Naive thymus-derived CD4-positive, alpha-beta T cell (primary cell): ENCODE measurements around the gene POFUT2. TPM values are rescaled to one million over a fixed set of nuclear protein-coding genes. Genes with fewer than 3 reads are reported as not detected.
"Not testable (repeated sequence)": the region's sequence is repeated elsewhere in the genome, so short reads cannot be mapped to it uniquely, and the experiment has no call there.

Source experiments
- ATAC-seq: fragments of 150-1000 bp; cut with Tn5 transposase; 2 replicates; pipeline ENCODE4 v1.10.0; 2021; ENCODE audit warnings: mild to moderate bottlenecking, moderate library complexity
- CTCF ChIA-PET: fragments of 350-600 bp; sonication (Branson Sonifier 250); formaldehyde crosslinking; loops from one replicate; lab custom pipeline; 2021; ENCODE audit warnings: antibody characterized with exemption; lab: Charles Lee
- POLR2A ChIA-PET: fragments of 350-600 bp; sonication (Branson Sonifier 250); formaldehyde crosslinking; loops from one replicate; lab custom pipeline; 2021; ENCODE audit warnings: antibody characterized with exemption, inconsistent platforms; lab: Charles Lee
- DNase-seq, 9 donors: peaks; one replicate each; pipeline versions ENCODE4 v3.0.0 to v3.0.0-alpha.2; 2020 to 2022; ENCODE audit warnings: mixed read lengths in 1 of 9
- H3K27ac ChIP-seq: one replicate; pipeline ENCODE4 v1.7.0; 2013; ENCODE audit warnings: mild to moderate bottlenecking, low read depth, low read length, moderate library complexity
- H3K27me3 ChIP-seq, 2 donors: one replicate each; pipeline ENCODE4 v1.7.0; 2013; ENCODE audit warnings: low read length in 2 of 2, mild to moderate bottlenecking in 2 of 2, moderate library complexity in 2 of 2; ENCODE audit not compliant: control insufficient read depth in 2 of 2, insufficient read depth in 2 of 2
- H3K36me3 ChIP-seq, 3 experiments: 1 replicate in 2 of 3; 2 replicates in 1 of 3; pipeline ENCODE4 v1.7.0; 2013; ENCODE audit warnings: low read length in 3 of 3, mild to moderate bottlenecking in 3 of 3, moderate library complexity in 1 of 3; ENCODE audit not compliant: insufficient read depth in 3 of 3, control insufficient read depth in 2 of 3
- H3K4me1 ChIP-seq, 2 donors: one replicate each; pipeline ENCODE4 v1.7.0; 2013; ENCODE audit warnings: low read length in 2 of 2, mild to moderate bottlenecking in 2 of 2, moderate library complexity in 1 of 2; ENCODE audit not compliant: control insufficient read depth in 2 of 2, insufficient read depth in 2 of 2
- H3K4me3 ChIP-seq: 2 replicates; pipeline ENCODE4 v1.7.0; 2013; ENCODE audit warnings: mild to moderate bottlenecking, low read length
- H3K9me3 ChIP-seq, 3 experiments: 1 replicate in 2 of 3; 2 replicates in 1 of 3; pipeline ENCODE4 v1.7.0; 2013; ENCODE audit warnings: low read length in 3 of 3; ENCODE audit not compliant: control insufficient read depth in 2 of 3
- H3K27ac Mint-ChIP-seq, 9 donors: one replicate each; pipeline ENCODE4 v1.8.0; 2020 to 2022; ENCODE audit warnings: mixed read lengths in 9 of 9, mild to moderate bottlenecking in 8 of 9, moderate library complexity in 5 of 9, inconsistent platforms in 2 of 9
- H3K27me3 Mint-ChIP-seq, 5 donors: one replicate each; pipeline ENCODE4 v1.8.0; 2021 to 2022; ENCODE audit warnings: mixed read lengths in 5 of 5, mild to moderate bottlenecking in 1 of 5
- H3K36me3 Mint-ChIP-seq, 5 donors: one replicate each; pipeline ENCODE4 v1.8.0; 2020 to 2022; ENCODE audit warnings: mixed read lengths in 5 of 5, mild to moderate bottlenecking in 3 of 5, inconsistent platforms in 1 of 5
- H3K4me1 Mint-ChIP-seq, 7 donors: one replicate each; pipeline ENCODE4 v1.8.0; 2020 to 2022; ENCODE audit warnings: mixed read lengths in 7 of 7, mild to moderate bottlenecking in 3 of 7, inconsistent platforms in 1 of 7
- H3K4me3 Mint-ChIP-seq, 10 donors: one replicate each; pipeline ENCODE4 v1.8.0; 2020 to 2022; ENCODE audit warnings: mild to moderate bottlenecking in 10 of 10, mixed read lengths in 10 of 10, moderate library complexity in 6 of 10, inconsistent platforms in 2 of 10
- H3K9me3 Mint-ChIP-seq, 11 donors: one replicate each; pipeline ENCODE4 v1.8.0; 2020 to 2022; ENCODE audit warnings: mixed read lengths in 11 of 11, mild to moderate bottlenecking in 4 of 11, inconsistent platforms in 1 of 11, moderate library complexity in 1 of 11
- intact Hi-C, 2 donors: fragments of 100-400 bp; cut with micrococcal nuclease; formaldehyde crosslinking; loops; one replicate each; pipeline ENCODE4 v1.15.1; 2023
- polyA plus RNA-seq, 2 donors: library from polyadenylated mRNA; unstranded; fragments of 300-500 nt; fragmentation: Illumina TruSeq; gene quantifications; one replicate each; pipeline ENCODE4 v1.2.3, GENCODE V29; 2021
- total RNA-seq, 6 experiments: library from RNA in 5 of 6; stranded (reverse) in 5 of 6; gene quantifications; 1 replicate in 5 of 6; 2 replicates in 1 of 6; pipeline ENCODE4 v1.2.3 and lab custom pipeline; 2021 to 2026

The POFUT2 gene
- total and polyA plus RNA-seq, 7 experiments from 2014 or later = 3.8 to 53.3 (median 45.3) TPM

- intact Hi-C loops = no loop called here
- POLR2A ChIA-PET = no interaction called here
- DNase-seq = no peak
Measured at GRCh38 chr21:45310459-45310858, 22.8 kb upstream of the POFUT2 start.

GRCh38 chr21:45309987-45310381 lies 22.3 kb upstream of the POFUT2 start:
- no peak overlapping the region for H3K4me3 Mint-ChIP-seq
- no peaks in the 10 kb centered on the region for H3K9me3 ChIP-seq
- peaks cover 0 to 22% (median 8%) of the 10 kb centered on the region in 7 donors for H3K4me1 Mint-ChIP-seq
- no peaks in the 10 kb centered on the region for H3K36me3 ChIP-seq
- H3K27me3 Mint-ChIP-seq = peaks cover 0 to 17% (median 0%) of the 10 kb centered on the region in 5 donors
- no peak overlapping the region for H3K27ac ChIP-seq
- ATAC-seq (no peak), DNase-seq (no peak)
- ChIA-PET POLR2A (no interaction called here), CTCF (no interaction called here)
- H3K27ac Mint-ChIP-seq = peak overlapping the region in 3 of 9 donors; percentile 17 to 65 (median 36)
- no peaks in the 10 kb centered on the region for H3K27me3 ChIP-seq
- no peak overlapping the region for H3K4me3 ChIP-seq
- H3K9me3 Mint-ChIP-seq = peaks cover 0 to 11% (median 0%) of the 10 kb centered on the region in 11 donors
- H3K36me3 Mint-ChIP-seq = peaks cover 0 to 9% (median 8%) of the 10 kb centered on the region in 5 donors
- intact Hi-C loops = loop anchor here in 1 of 2 donors (1.0 kb wide), 1 partner anchor 129 kb away; no protein-coding TSS in a partner anchor
- H3K4me1 ChIP-seq = peaks cover 0 to 4% of the 10 kb centered on the region in 2 donors

More at GRCh38 chr21:45310459-45310858, 22.8 kb upstream of the POFUT2 start:
- CTCF ChIA-PET = no interaction called here
- H3K9me3 Mint-ChIP-seq = peaks cover 0 to 11% (median 0%) of the 10 kb centered on the region in 11 donors
- Histone ChIP-seq H3K9me3 (no peaks in the 10 kb centered on the region), H3K4me1 (peaks cover 0 to 4% of the 10 kb centered on the region in 2 donors), H3K27me3 (no peaks in the 10 kb centered on the region), H3K36me3 (no peaks in the 10 kb centered on the region), H3K4me3 (no peak overlapping the region), H3K27ac (no peak overlapping the region)
- peaks cover 0 to 22% (median 0%) of the 10 kb centered on the region in 5 donors for H3K27me3 Mint-ChIP-seq
- H3K27ac Mint-ChIP-seq = no peak overlapping the region
- no peak for ATAC-seq
- peaks cover 0 to 21% (median 8%) of the 10 kb centered on the region in 7 donors for H3K4me1 Mint-ChIP-seq
- H3K4me3 Mint-ChIP-seq = no peak overlapping the region
- H3K36me3 Mint-ChIP-seq = peaks cover 0 to 9% (median 8%) of the 10 kb centered on the region in 5 donors

- no peak overlapping the region for H3K4me3 Mint-ChIP-seq
- peak overlapping the region in 3 of 9 donors; percentile 11 to 65 (median 28) for H3K27ac Mint-ChIP-seq
- DNase-seq (peak in 3 of 9 donors; percentile 19 to 52 (median 44)), ATAC-seq (peak; percentile 63)
- H3K27me3 Mint-ChIP-seq = peaks cover 0 to 11% (median 0%) of the 10 kb centered on the region in 5 donors
- H3K9me3 ChIP-seq = no peaks in the 10 kb centered on the region
- no peak overlapping the region for H3K4me3 ChIP-seq
- H3K4me1 ChIP-seq = peaks cover 0 to 10% of the 10 kb centered on the region in 2 donors
- peaks cover 0 to 11% (median 0%) of the 10 kb centered on the region in 11 donors for H3K9me3 Mint-ChIP-seq
- H3K27ac ChIP-seq = peak overlapping the region; percentile 19
- no peaks in the 10 kb centered on the region for H3K36me3 ChIP-seq
- CTCF ChIA-PET = interaction anchor here (0.5 to 1.3 kb wide), 3 partner anchors 8 to 73 kb away, joined by 3 to 5 read pairs (median 3); no protein-coding TSS in a partner anchor
- peaks cover 0 to 27% (median 8%) of the 10 kb centered on the region in 7 donors for H3K4me1 Mint-ChIP-seq
- H3K27me3 ChIP-seq = no peaks in the 10 kb centered on the region
- H3K36me3 Mint-ChIP-seq = peaks cover 0 to 9% (median 8%) of the 10 kb centered on the region in 5 donors
- intact Hi-C loops = loop anchor here in 1 of 2 donors (1.0 kb wide), 1 partner anchor 130 kb away; no protein-coding TSS in a partner anchor
- POLR2A ChIA-PET = interaction anchor here (0.7 to 1.0 kb wide), 2 partner anchors 13 to 17 kb away, joined by 3 to 4 read pairs; no protein-coding TSS in a partner anchor
Measured at GRCh38 chr21:45309069-45309986, 21.6 kb upstream of the POFUT2 start.

- Histone ChIP-seq H3K27ac (peak overlapping the region; percentile 19), H3K4me1 (peaks cover 0 to 17% of the 10 kb centered on the region in 2 donors), H3K36me3 (no peaks in the 10 kb centered on the region), H3K4me3 (no peak overlapping the region), H3K9me3 (no peaks in the 10 kb centered on the region), H3K27me3 (no peaks in the 10 kb centered on the region)
- Mint-ChIP-seq H3K4me3 (peak overlapping the region in 2 of 10 donors; percentile 29 to 34), H3K27me3 (peaks cover 0 to 5% (median 0%) of the 10 kb centered on the region in 5 donors), H3K36me3 (peaks cover 0 to 9% (median 8%) of the 10 kb centered on the region in 5 donors), H3K9me3 (peaks cover 0 to 11% (median 0%) of the 10 kb centered on the region in 11 donors), H3K4me1 (peaks cover 0 to 32% (median 8%) of the 10 kb centered on the region in 7 donors), H3K27ac (peak overlapping the region in 4 of 9 donors; percentile 11 to 65 (median 54))
- ATAC-seq (peak; percentile 33), DNase-seq (no peak)
- intact Hi-C loops = loop anchor here in 1 of 2 donors (1.0 kb wide), 1 partner anchor 131 kb away; no protein-coding TSS in a partner anchor
- ChIA-PET POLR2A (interaction anchor here (0.7 to 1.0 kb wide), 3 partner anchors 14 to 50 kb away, joined by 3 to 4 read pairs (median 3); no protein-coding TSS in a partner anchor), CTCF (interaction anchor here (0.5 to 1.3 kb wide), 3 partner anchors 9 to 72 kb away, joined by 3 to 5 read pairs (median 3); no protein-coding TSS in a partner anchor)
Measured at GRCh38 chr21:45308194-45309068, 20.7 kb upstream of the POFUT2 start.

GRCh38 chr21:45307597-45308158 lies 20.0 kb upstream of the POFUT2 start:
- POLR2A ChIA-PET = interaction anchor here (0.8 kb wide), 1 partner anchor 49 kb away, joined by 3 read pairs; no protein-coding TSS in a partner anchor
- peak overlapping the region in 2 of 9 donors; percentile 43 to 65 for H3K27ac Mint-ChIP-seq
- H3K27me3 Mint-ChIP-seq, ATAC-seq, H3K36me3 ChIP-seq, intact Hi-C loops, H3K36me3 Mint-ChIP-seq, H3K27me3 ChIP-seq, DNase-seq, H3K27ac ChIP-seq, H3K9me3 ChIP-seq, H3K4me3 ChIP-seq: not testable (repeated sequence)
- H3K4me1 ChIP-seq = peaks cover 0 to 22% of the 10 kb centered on the region in 2 donors
- H3K4me3 Mint-ChIP-seq = peak overlapping the region in 1 of 10 donors; percentile 34
- CTCF ChIA-PET = interaction anchor here (1.3 kb wide), 1 partner anchor 15 kb away, joined by 5 read pairs; no protein-coding TSS in a partner anchor
- H3K9me3 Mint-ChIP-seq = peaks cover 0 to 11% (median 0%) of the 10 kb centered on the region in 11 donors
- peaks cover 0 to 35% (median 8%) of the 10 kb centered on the region in 7 donors for H3K4me1 Mint-ChIP-seq
